Ishikawa (cell line): ENCODE data around the gene CDKN1A.

Experiments
- CEBPB ChIP-seq: IDR thresholded peaks from 2 replicates; pipeline ENCODE4 v1.6.1; 2012
- CREB1 ChIP-seq: IDR thresholded peaks from 2 replicates; pipeline ENCODE4 v1.6.1; 2012; ENCODE audit warnings: low read depth
- EGR1 ChIP-seq: IDR thresholded peaks from 2 replicates; pipeline ENCODE4 v1.6.1; 2012
- EP300 ChIP-seq: IDR thresholded peaks from 2 replicates; pipeline ENCODE4 v1.6.1; 2012; ENCODE audit warnings: borderline replicate concordance
- FOXM1 ChIP-seq: IDR thresholded peaks from 2 replicates; pipeline ENCODE4 v1.6.1; 2012; ENCODE audit warnings: low read depth, borderline replicate concordance
- NFIC ChIP-seq: IDR thresholded peaks from 2 replicates; pipeline ENCODE4 v1.6.1; 2012
- RAD21 ChIP-seq: IDR thresholded peaks from 2 replicates; pipeline ENCODE4 v1.6.1; 2012; ENCODE audit warnings: low read depth
- TAF1 ChIP-seq: IDR thresholded peaks from 2 replicates; pipeline ENCODE4 v1.6.1; 2012; ENCODE audit warnings: low read depth, mild to moderate bottlenecking
- TCF12 ChIP-seq: IDR thresholded peaks from 2 replicates; pipeline ENCODE4 v1.6.1; 2012; ENCODE audit warnings: low read depth
- TEAD4 ChIP-seq: IDR thresholded peaks from 2 replicates; pipeline ENCODE4 v1.6.1; 2012
- YY1 ChIP-seq: IDR thresholded peaks from 2 replicates; pipeline ENCODE4 v1.6.1; 2012; ENCODE audit warnings: low read depth
- ZBTB7A ChIP-seq: IDR thresholded peaks from 2 replicates; pipeline ENCODE4 v1.6.1; 2012; ENCODE audit warnings: low read depth
- TF ChIP-seq, protein P1 (sequence below): IDR thresholded peaks from 2 replicates; pipeline ENCODE4 v1.6.1; 2012
- TF ChIP-seq, protein P2 (sequence below): IDR thresholded peaks from 2 replicates; pipeline ENCODE4 v1.6.1; 2012
- TF ChIP-seq, protein P3 (sequence below): IDR thresholded peaks from 2 replicates; pipeline ENCODE4 v1.6.1; 2012; ENCODE audit warnings: low read depth, mild to moderate bottlenecking

Gene CDKN1A

DNA sequence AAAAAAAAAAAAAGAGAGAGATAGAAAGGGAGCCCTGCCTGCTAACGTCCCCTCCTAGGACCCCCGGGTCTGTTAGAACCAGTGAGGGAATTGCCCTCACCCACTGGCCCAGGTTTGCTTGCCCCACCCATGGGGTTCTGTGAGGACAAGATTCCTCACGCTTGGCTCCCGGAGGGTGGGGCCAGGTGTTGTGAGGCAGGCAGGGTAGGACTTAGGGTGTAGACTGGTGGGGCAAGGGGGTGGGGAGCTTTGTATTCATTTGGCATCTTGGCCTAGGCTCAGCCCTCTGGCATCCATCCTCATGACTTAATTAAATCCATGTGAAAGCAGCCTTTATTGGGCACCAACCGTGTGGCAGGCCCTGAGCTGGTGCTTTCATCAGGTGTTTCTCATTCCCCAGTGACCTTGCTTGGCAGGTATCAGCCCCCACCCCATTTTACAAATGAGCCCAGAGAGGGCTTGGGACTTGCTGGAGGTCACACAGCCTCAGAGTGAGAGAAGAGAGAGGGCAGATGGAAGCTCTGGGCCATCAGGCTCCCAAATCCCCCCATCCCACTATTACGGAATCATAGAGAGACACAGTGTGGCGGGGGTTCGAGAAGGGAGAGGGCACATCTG is 38.1 kb downstream of the CDKN1A start:
- TF ChIP-seq, protein P1, sequence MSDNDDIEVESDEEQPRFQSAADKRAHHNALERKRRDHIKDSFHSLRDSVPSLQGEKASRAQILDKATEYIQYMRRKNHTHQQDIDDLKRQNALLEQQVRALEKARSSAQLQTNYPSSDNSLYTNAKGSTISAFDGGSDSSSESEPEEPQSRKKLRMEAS: no peak
- TF ChIP-seq TEAD4 (no peak), CEBPB (no peak), TAF1 (no peak), EP300 (no peak), FOXM1 (no peak), YY1 (no peak)
- TF ChIP-seq, protein P2, sequence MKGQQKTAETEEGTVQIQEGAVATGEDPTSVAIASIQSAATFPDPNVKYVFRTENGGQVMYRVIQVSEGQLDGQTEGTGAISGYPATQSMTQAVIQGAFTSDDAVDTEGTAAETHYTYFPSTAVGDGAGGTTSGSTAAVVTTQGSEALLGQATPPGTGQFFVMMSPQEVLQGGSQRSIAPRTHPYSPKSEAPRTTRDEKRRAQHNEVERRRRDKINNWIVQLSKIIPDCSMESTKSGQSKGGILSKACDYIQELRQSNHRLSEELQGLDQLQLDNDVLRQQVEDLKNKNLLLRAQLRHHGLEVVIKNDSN: no peak

DNA sequence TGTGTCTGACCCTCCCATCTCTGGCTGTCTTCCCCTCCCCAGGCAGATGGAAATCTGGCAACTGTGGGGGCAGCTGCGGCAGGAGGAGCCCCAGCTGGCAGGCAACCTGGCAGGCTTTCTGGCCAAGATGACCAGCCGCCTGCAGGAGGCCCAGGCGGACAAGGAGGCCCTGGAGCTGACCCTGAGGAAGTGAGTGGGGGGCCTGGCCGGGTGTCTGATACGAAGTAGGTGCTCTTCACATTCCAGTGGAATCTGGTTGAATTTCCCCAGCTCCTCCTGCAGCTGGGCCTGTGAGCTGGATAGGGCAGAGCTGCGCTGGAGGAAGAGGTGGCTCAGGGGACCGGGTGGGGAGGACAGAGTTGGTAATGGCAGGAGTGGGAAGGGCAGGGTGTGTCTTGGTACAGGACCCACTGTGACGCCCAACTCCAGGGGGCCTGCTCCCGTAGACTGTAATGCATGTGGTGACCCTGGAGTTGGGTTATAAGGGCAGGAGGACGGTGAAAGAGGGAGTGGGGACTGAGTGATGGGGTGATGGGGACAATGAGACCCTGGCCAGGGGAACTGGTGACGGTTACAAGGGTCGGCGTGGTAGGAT is 38.8 kb downstream of the CDKN1A start:
- TF ChIP-seq FOXM1 (no peak), TCF12 (no peak), NFIC (no peak), TAF1 (no peak), CREB1 (no peak), RAD21 (no peak), TEAD4 (no peak), EGR1 (no peak)
- TF ChIP-seq, protein P2: no peak

DNA sequence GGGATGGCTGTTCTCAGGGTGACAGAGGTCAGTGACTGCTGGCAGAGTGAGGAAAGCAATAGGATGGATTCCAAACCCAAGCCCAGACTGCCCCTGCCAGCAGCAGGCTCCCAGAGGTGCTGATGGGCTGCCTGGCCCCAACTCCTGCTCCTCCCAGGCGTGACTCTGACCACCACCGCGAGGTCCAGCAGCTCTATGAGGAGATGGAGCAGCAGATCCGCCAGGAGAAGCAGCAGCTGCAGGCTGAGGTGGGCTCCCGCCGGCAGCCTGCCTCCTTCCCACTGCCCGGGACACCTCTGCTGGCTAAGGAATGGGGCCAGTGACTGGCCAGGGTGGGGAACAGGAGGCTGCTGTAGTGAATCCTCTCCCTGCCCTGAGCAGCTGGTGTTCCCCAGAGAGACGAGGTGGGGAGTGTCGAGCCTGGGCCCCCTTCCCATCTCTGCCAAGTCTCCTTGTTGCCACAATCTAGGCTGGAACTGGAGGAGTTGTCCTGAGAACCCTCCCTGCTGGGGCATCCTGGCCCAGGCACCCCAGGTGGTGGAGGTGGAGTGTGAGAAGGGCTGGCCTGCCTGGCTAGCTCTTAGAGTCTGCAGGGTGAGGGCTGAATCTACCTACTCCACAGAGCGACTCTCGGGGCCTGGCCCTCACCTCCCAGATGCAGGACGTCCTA is 39.5 kb downstream of the CDKN1A start:
- no peak for TF ChIP-seq CEBPB

DNA sequence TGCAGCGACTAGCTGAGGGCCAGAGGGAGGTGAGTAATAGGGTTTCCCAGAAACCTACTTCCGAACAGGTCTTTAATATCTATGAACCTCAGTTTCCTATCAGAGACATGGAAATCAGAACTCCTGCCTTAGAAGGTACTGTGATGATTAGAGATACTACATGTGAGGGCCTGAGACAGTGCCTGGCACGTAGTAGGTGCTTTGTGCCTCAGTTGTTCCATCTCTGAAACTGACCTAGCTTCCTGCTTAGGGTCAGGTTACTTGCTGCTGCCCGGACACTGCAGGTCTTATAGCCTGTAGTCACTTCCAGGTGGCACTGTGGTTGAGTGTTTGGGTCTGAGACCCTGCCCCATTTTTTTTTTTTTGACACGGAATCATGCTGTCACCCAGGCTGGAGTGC is 40.0 kb downstream of the CDKN1A start:
- TF ChIP-seq, protein P2: no peak
- no peak for TF ChIP-seq YY1

DNA sequence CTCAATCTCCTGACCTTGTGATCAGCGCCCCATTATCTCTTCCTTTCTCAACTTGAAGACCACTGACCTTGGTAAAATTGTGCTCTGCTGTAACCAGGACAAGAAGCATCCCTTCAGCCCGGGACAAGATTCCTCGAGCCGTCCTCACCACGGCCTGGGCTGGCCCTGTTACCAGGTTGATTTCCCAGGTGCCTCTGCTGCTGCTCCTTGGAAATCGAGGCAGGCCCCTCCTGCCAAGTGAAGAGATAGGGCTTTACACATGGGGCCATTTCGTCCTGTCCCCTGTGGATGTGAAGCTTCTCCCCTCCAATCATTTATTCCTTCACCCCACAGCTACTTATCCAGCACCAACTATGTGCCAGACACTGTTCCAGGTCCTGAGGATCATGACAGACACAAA is 40.6 kb downstream of the CDKN1A start:
- TF ChIP-seq YY1 (no peak), TAF1 (no peak), NFIC (no peak), FOXM1 (no peak), CREB1 (no peak), EGR1 (no peak), RAD21 (no peak), EP300 (no peak), CEBPB (no peak), TCF12 (no peak), TEAD4 (no peak), ZBTB7A (no peak)
- TF ChIP-seq, protein P1: no peak
- TF ChIP-seq, protein P2: no peak
- TF ChIP-seq, protein P3, sequence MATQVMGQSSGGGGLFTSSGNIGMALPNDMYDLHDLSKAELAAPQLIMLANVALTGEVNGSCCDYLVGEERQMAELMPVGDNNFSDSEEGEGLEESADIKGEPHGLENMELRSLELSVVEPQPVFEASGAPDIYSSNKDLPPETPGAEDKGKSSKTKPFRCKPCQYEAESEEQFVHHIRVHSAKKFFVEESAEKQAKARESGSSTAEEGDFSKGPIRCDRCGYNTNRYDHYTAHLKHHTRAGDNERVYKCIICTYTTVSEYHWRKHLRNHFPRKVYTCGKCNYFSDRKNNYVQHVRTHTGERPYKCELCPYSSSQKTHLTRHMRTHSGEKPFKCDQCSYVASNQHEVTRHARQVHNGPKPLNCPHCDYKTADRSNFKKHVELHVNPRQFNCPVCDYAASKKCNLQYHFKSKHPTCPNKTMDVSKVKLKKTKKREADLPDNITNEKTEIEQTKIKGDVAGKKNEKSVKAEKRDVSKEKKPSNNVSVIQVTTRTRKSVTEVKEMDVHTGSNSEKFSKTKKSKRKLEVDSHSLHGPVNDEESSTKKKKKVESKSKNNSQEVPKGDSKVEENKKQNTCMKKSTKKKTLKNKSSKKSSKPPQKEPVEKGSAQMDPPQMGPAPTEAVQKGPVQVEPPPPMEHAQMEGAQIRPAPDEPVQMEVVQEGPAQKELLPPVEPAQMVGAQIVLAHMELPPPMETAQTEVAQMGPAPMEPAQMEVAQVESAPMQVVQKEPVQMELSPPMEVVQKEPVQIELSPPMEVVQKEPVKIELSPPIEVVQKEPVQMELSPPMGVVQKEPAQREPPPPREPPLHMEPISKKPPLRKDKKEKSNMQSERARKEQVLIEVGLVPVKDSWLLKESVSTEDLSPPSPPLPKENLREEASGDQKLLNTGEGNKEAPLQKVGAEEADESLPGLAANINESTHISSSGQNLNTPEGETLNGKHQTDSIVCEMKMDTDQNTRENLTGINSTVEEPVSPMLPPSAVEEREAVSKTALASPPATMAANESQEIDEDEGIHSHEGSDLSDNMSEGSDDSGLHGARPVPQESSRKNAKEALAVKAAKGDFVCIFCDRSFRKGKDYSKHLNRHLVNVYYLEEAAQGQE: no peak

DNA sequence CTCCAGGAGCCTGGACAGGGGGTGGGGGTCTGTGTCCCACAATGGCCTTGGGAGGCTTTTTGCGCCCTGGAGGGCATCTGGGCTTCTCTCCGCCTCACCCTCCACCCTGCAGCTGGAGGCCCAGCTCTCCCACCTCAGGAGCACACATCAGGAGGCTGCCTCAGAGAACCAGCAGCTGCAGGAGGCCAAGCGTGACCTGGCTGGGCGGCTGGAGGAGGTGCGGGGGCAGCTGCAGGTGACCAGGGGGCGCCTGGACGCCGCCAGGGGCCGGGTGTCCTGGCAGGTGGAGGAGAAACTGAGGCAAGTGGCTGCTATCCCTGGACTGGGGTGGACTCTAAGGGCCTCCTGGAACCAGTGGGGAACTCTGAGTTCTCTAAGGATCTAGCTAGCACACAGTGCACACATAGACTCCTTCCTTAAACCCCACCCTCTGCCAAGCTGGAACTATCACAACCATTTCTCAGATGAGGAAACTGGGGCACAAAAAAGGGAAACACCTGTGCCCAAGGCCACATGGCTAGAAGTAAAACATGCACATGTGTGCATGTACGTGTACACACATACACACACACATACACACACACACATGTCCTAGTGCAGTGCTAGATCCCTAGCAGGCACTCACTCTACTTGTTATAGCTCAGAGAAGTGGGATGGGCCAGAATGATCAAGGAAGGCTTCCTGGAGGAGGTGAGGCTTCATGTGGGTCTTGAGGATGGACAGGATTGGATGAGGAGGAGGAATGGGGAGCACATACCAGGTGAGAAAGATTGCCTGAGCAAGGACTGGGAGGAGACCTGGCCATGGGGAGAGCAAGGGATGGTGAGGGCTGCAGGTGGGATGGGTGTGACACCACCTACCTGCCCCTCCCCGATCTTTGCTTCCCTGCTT is 42.0 kb downstream of the CDKN1A start:
- no peak for TF ChIP-seq ZBTB7A
- TF ChIP-seq, protein P1: no peak
- TF ChIP-seq TEAD4: no peak
- TF ChIP-seq CREB1: no peak
- TF ChIP-seq EP300: no peak
- TF ChIP-seq, protein P3: no peak
- TF ChIP-seq CEBPB: no peak
- no peak for TF ChIP-seq EGR1
